NB4 (cell line): ENCODE data around the gene MAP3K4.

Source experiments
- DNase-seq: peaks from one replicate; pipeline ENCODE4 v3.0.0; 2010; ENCODE audit warnings: low read depth
- H3K4me3 ChIP-seq: one replicate; pipeline ENCODE4 v1.5.1; 2011; ENCODE audit warnings: mild to moderate bottlenecking, low read depth, low read length, moderate library complexity
- CTCF ChIP-seq: IDR thresholded peaks from one replicate; pipeline ENCODE4 v1.5.1; 2012; ENCODE audit warnings: low read depth, low read length
- MAX ChIP-seq: IDR thresholded peaks from 2 replicates; pipeline ENCODE4 v1.6.1; 2011; ENCODE audit warnings: low read depth, low read length
- MYC ChIP-seq: IDR thresholded peaks from 2 replicates; pipeline ENCODE4 v1.6.1; 2011; ENCODE audit warnings: low read depth, low read length
- POLR2A ChIP-seq: IDR thresholded peaks from 2 replicates; pipeline ENCODE4 v1.6.1; 2011; ENCODE audit warnings: mild to moderate bottlenecking; ENCODE audit not compliant: insufficient read length; ENCODE audit errors: extremely low read depth

MAP3K4 gene

GRCh38 chr6:160962835-160963623, 28.5 kb upstream of the MAP3K4 start:
- TF ChIP-seq POLR2A (no peak), MYC (no peak), CTCF (no peak), MAX (no peak)
- DNase-seq = no peak
- H3K4me3 ChIP-seq = no peak overlapping the region

GRCh38 chr6:160963651-160964050, 27.9 kb upstream of the MAP3K4 start:
- no peak overlapping the region for H3K4me3 ChIP-seq
- no peak for DNase-seq
- no peak for TF ChIP-seq CTCF
- no peak for TF ChIP-seq MYC
- no peak for TF ChIP-seq MAX
- no peak for TF ChIP-seq POLR2A

- TF ChIP-seq CTCF (no peak), POLR2A (no peak), MYC (no peak), MAX (no peak)
Measured at GRCh38 chr6:160965893-160966292, 25.7 kb upstream of the MAP3K4 start.

GRCh38 chr6:160966493-160967229, 24.9 kb upstream of the MAP3K4 start:
- TF ChIP-seq CTCF = no peak
- TF ChIP-seq POLR2A = no peak
- TF ChIP-seq MYC = no peak
- no peak for TF ChIP-seq MAX
- H3K4me3 ChIP-seq = no peak overlapping the region
- DNase-seq = no peak

More at GRCh38 chr6:160965893-160966292, 25.7 kb upstream of the MAP3K4 start:
- no peak for DNase-seq
- no peak overlapping the region for H3K4me3 ChIP-seq

GRCh38 chr6:160967351-160967750, 24.2 kb upstream of the MAP3K4 start:
- no peak for DNase-seq
- no peak overlapping the region for H3K4me3 ChIP-seq
- TF ChIP-seq POLR2A (no peak), MAX (no peak), CTCF (no peak), MYC (no peak)

- no peak overlapping the region for H3K4me3 ChIP-seq
- TF ChIP-seq MYC = no peak
- TF ChIP-seq CTCF = no peak
- no peak for TF ChIP-seq MAX
- TF ChIP-seq POLR2A = no peak
- no peak for DNase-seq
Measured at GRCh38 chr6:160967833-160968232, 23.7 kb upstream of the MAP3K4 start.
